ENCODE measurements around the gene EDC4. TPM values are rescaled to one million over a fixed set of nuclear protein-coding genes. Genes with fewer than 3 reads are reported as not detected.

The EDC4 gene
- total and polyA plus RNA-seq, 2 experiments from 2014 or later, result 46.3 to 59.0 TPM

DNA sequence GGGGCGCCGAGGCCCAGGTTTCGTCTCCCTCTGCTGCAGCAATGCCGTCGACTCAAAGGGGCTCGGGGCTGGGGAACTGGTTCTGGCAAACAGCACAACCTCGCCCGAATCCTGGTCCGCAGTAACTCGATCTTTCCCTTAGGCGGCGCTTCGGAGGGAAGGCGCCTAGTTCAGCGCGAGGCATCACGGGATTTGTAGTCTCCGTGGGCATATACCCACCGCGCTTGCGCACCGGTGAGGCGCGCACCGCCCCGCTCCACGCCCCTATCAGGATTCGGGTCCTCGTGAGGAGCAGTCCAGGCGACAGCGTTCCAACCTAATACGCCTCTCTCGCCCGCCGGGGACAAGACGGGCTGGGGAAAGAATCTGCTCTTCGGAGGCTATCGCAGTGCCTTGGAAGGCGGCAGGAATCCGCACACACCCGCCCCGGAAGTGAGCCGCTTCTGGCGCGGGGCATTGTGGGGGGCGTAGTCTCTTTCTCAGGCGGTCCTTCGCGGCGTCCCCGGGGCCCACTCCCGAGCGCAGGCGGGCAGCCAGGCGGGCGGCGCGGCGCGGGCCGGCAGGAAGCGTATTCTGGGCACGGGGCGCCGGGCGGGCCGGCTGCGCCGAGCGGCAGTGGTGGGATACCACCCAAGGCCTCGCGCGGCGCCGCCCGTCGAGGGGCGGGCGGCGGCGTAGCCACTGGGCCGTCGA lies 30.9 kb upstream of the EDC4 start, which contains the start of gene THAP11:
THAP11 (plus strand) TSS at position 505 of the 693 bp plus-strand sequence. CDS start 235 bp downstream, outside the sequence.
- Histone ChIP-seq H3K4me3 (peak within 1 kb of the TSS; percentile 91), H2AFZ (peak within 1 kb of the TSS; percentile 96), H3K4me2 (peak within 1 kb of the TSS; percentile 89), H3K9me2 (replicated peaks; ENCODE audit: insufficient read depth) (no peaks in the 10 kb centered on the region), H3K27me3 (no peaks in the 10 kb centered on the region), H3K27ac (peak within 1 kb of the TSS; percentile 99), H3K9me3 (ENCODE audit: low read depth) (no peaks in the 10 kb centered on the region), H3K79me2 (peaks cover 35% of the 10 kb centered on the region), H4K20me1 (ENCODE audit: insufficient read depth, poor library complexity, severe bottlenecking) (peaks cover 9% of the 10 kb centered on the region), H3K4me1 (ENCODE audit: insufficient read depth) (peaks cover 30% of the 10 kb centered on the region), H3K36me3 (replicated peaks; ENCODE audit: insufficient read depth, low read depth) (no peaks in the 10 kb centered on the region)
- TF ChIP-seq EZH2phosphoT487 (IDR thresholded peaks at IDR 0.05; ENCODE audit: low read depth, severe bottlenecking, unreplicated experiment), result no peak
- TF ChIP-seq EZH2 (IDR thresholded peaks at IDR 0.05; ENCODE audit: borderline replicate concordance), result no peak
- peak; percentile 75 for TF ChIP-seq CTCF (IDR thresholded peaks at IDR 0.05; ENCODE audit: poor library complexity)
- peak; percentile 98 for DNase-seq (ENCODE audit: low spot score)
- 1% methylated on average over 63 of the region's 83 CpGs for WGBS (ENCODE audit: low lambda C conversion rate, missing lambda C conversion rate)

- H3K4me2 ChIP-seq, result peak overlapping the region; percentile 89
- WGBS (ENCODE audit: low lambda C conversion rate, missing lambda C conversion rate), result 2% methylated on average over 65 of the region's 67 CpGs
- no peaks in the 10 kb centered on the region for H3K36me3 ChIP-seq (replicated peaks; ENCODE audit: insufficient read depth, low read depth)
- peaks cover 42% of the 10 kb centered on the region for H3K79me2 ChIP-seq
- peak; percentile 76 for DNase-seq (ENCODE audit: low spot score)
- H3K27me3 ChIP-seq, result no peaks in the 10 kb centered on the region
- H4K20me1 ChIP-seq (ENCODE audit: insufficient read depth, poor library complexity, severe bottlenecking), result peaks cover 9% of the 10 kb centered on the region
- H2AFZ ChIP-seq, result peak overlapping the region; percentile 96
- TF ChIP-seq EZH2 (IDR thresholded peaks at IDR 0.05; ENCODE audit: borderline replicate concordance), result no peak
- TF ChIP-seq CTCF (IDR thresholded peaks at IDR 0.05; ENCODE audit: poor library complexity), result peak; percentile 32
- no peaks in the 10 kb centered on the region for H3K9me3 ChIP-seq (ENCODE audit: low read depth)
- peaks cover 30% of the 10 kb centered on the region for H3K4me1 ChIP-seq (ENCODE audit: insufficient read depth)
- H3K27ac ChIP-seq, result peak overlapping the region; percentile 99
- H3K9me2 ChIP-seq (replicated peaks; ENCODE audit: insufficient read depth), result no peaks in the 10 kb centered on the region
- H3K4me3 ChIP-seq, result peak overlapping the region; percentile 91
These were observed 30.1 kb upstream of the EDC4 start for GRCh38 chr16:67842509-67843342.

- Histone ChIP-seq H3K4me3 (peak overlapping the region; percentile 91), H3K4me1 (ENCODE audit: insufficient read depth) (peaks cover 36% of the 10 kb centered on the region), H3K27ac (peak overlapping the region; percentile 99), H3K27me3 (no peaks in the 10 kb centered on the region), H3K79me2 (peaks cover 48% of the 10 kb centered on the region), H2AFZ (peak overlapping the region; percentile 96), H4K20me1 (ENCODE audit: insufficient read depth, poor library complexity, severe bottlenecking) (peaks cover 9% of the 10 kb centered on the region), H3K9me3 (ENCODE audit: low read depth) (no peaks in the 10 kb centered on the region), H3K9me2 (replicated peaks; ENCODE audit: insufficient read depth) (no peaks in the 10 kb centered on the region), H3K4me2 (peak overlapping the region; percentile 89), H3K36me3 (replicated peaks; ENCODE audit: insufficient read depth, low read depth) (no peaks in the 10 kb centered on the region)
- 23% methylated on average over 11 of the region's 11 CpGs for WGBS (ENCODE audit: low lambda C conversion rate, missing lambda C conversion rate)
- TF ChIP-seq EZH2phosphoT487 (IDR thresholded peaks at IDR 0.05; ENCODE audit: low read depth, severe bottlenecking, unreplicated experiment), result no peak
- TF ChIP-seq EZH2 (IDR thresholded peaks at IDR 0.05; ENCODE audit: borderline replicate concordance), result no peak
- TF ChIP-seq CTCF (IDR thresholded peaks at IDR 0.05; ENCODE audit: poor library complexity), result no peak
- DNase-seq (ENCODE audit: low spot score), result no peak
These were observed 29.5 kb upstream of the EDC4 start for GRCh38 chr16:67843343-67843765.

All from hepatocyte (in vitro differentiated cells).